HepG2 (cell line): Measurements from ENCODE around the gene RNASE13. TPM values are rescaled to one million over a fixed set of nuclear protein-coding genes. Genes with fewer than 3 reads are reported as not detected.

Experiments
- ATAC-seq: fragments of 200-7000 bp; cut with Tn5 transposase; 3 replicates; pipeline ENCODE4 v1.9.1; 2020; ENCODE audit warnings: mild to moderate bottlenecking, moderate library complexity
- BruUV-seq: library from RNA; stranded (reverse); fragments of 400-500 nt; replicated peaks from 2 replicates; lab custom pipeline; 2021; lab: Mats Ljungman, UMichigan
- CTCF ChIA-PET: fragments of 300-600 bp; formaldehyde crosslinking; extraction: SDS; loops from one replicate; lab custom pipeline; 2021; ENCODE audit warnings: low total read pairs, inconsistent platforms, low intra/inter-chr PET ratio; lab: Yijun Ruan, JAX
- POLR2A ChIA-PET: fragments of 350-600 bp; sonication (Branson Sonifier 250); formaldehyde crosslinking; loops from one replicate; lab custom pipeline; 2020; ENCODE audit warnings: antibody characterized with exemption, inconsistent platforms; lab: Yijun Ruan, JAX
- DNase-seq: peaks from one replicate; pipeline ENCODE4 v3.0.0-alpha.2; 2015; ENCODE audit warnings: low spot score
- FAIRE-seq: peaks from 3 replicates; lab custom pipeline; 2011; peaks lifted over from hg19 to GRCh38; lab: Jason Lieb, UNC
- H2AFZ ChIP-seq: one replicate; pipeline ENCODE4 v1.6.1; 2011; ENCODE audit warnings: low read length, inconsistent platforms
- H3K27ac ChIP-seq: fragments of 300-600 bp; 3 replicates; pipeline ENCODE4 v1.8.0; 2011; ENCODE audit warnings: mixed run types, mild to moderate bottlenecking, mixed read lengths, low read length, inconsistent platforms; ENCODE audit not compliant: insufficient read depth; ENCODE audit errors: extremely low read length
- H3K27me3 ChIP-seq, 2 experiments: fragments of 200-600 bp in 1 of 2; 2 replicates in 1 of 2; 3 replicates in 1 of 2; pipeline versions ENCODE4 v1.6.0 to v1.8.0; 2011; ENCODE audit warnings: low read length in 2 of 2, mild to moderate bottlenecking in 2 of 2, moderate library complexity in 2 of 2, inconsistent platforms in 1 of 2; ENCODE audit not compliant: insufficient read depth in 2 of 2, control insufficient read depth in 1 of 2
- H3K36me3 ChIP-seq, 2 experiments: fragments of 200-600 bp in 1 of 2; replicated peaks in 1 of 2; 2 replicates in 1 of 2; 3 replicates in 1 of 2; pipeline versions ENCODE4 v1.5.1 to v1.8.0; 2011; ENCODE audit warnings: low read length in 2 of 2, inconsistent platforms in 1 of 2; ENCODE audit not compliant: insufficient read depth in 2 of 2, control insufficient read depth in 1 of 2
- H3K4me1 ChIP-seq: 2 replicates; pipeline ENCODE4 v1.5.1; 2012; ENCODE audit warnings: low read length, inconsistent platforms; ENCODE audit not compliant: insufficient read depth
- H3K4me2 ChIP-seq: 2 replicates; pipeline ENCODE4 v1.6.0; 2011; ENCODE audit warnings: low read depth, low read length, inconsistent platforms
- H3K4me3 ChIP-seq, 3 experiments: fragments of 200-600 bp in 1 of 3; sonication (generic), shearing (Covaris generic) in 1 of 3; replicated peaks in 1 of 3; 2 replicates each; pipeline ENCODE4 v1.5.1; 2011 to 2016; ENCODE audit warnings: low read length in 3 of 3, inconsistent platforms in 2 of 3, low read depth in 2 of 3, mild to moderate bottlenecking in 2 of 3, control low read depth in 1 of 3, mixed read lengths in 1 of 3; ENCODE audit not compliant: insufficient read depth in 1 of 3
- H3K79me2 ChIP-seq: one replicate; pipeline ENCODE4 v1.6.1; 2011; ENCODE audit warnings: low read length, inconsistent platforms; ENCODE audit not compliant: insufficient read depth
- H3K9ac ChIP-seq: 2 replicates; pipeline ENCODE4 v1.6.0; 2011; ENCODE audit warnings: mild to moderate bottlenecking, low read depth, low read length, inconsistent platforms; ENCODE audit not compliant: insufficient read depth
- H3K9me3 ChIP-seq: 2 replicates; pipeline ENCODE4 v1.5.1; 2012; ENCODE audit warnings: mild to moderate bottlenecking, low read length
- H4K20me1 ChIP-seq: 2 replicates; pipeline ENCODE4 v1.6.0; 2011; ENCODE audit warnings: inconsistent platforms, mild to moderate bottlenecking, low read length, moderate library complexity; ENCODE audit not compliant: insufficient read depth
- EP300 ChIP-seq, 3 experiments: sonication (generic) in 1 of 3; formaldehyde crosslinking in 1 of 3; IDR thresholded peaks; 2 replicates each; pipeline versions ENCODE4 v1.5.1 to v1.6.1; 2011 to 2020; ENCODE audit warnings: low read depth in 2 of 3, low read length in 2 of 3, borderline replicate concordance in 1 of 3, improper control_type of control experiment in 1 of 3, mild to moderate bottlenecking in 1 of 3, missing genetic modification reagents in 1 of 3, moderate library complexity in 1 of 3
- HHEX ChIP-seq: IDR thresholded peaks from 2 replicates; pipeline ENCODE4 v1.6.1; 2016; ENCODE audit warnings: control low read depth
- MBD4 ChIP-seq: IDR thresholded peaks from 2 replicates; pipeline ENCODE4 v1.6.1; 2012; ENCODE audit warnings: low read length, inconsistent platforms, borderline replicate concordance
- NCOA5 ChIP-seq: sonication (generic); formaldehyde crosslinking; IDR thresholded peaks from 2 replicates; pipeline ENCODE4 v1.4.0; 2020; ENCODE audit warnings: missing genetic modification reagents
- SAP130 ChIP-seq: IDR thresholded peaks from 2 replicates; pipeline ENCODE4 v1.6.1; 2016; ENCODE audit warnings: low read depth
- ZNF24 ChIP-seq: fragments of 450-650 bp; IDR thresholded peaks from 2 replicates; pipeline ENCODE4 v1.6.1; 2017; ENCODE audit warnings: antibody characterized with exemption, mild to moderate bottlenecking
- ZNF317 ChIP-seq: sonication (generic); formaldehyde crosslinking; IDR thresholded peaks from 2 replicates; pipeline ENCODE4 v1.5.0; 2020; ENCODE audit warnings: mild to moderate bottlenecking, missing genetic modification reagents
- ZNF616 ChIP-seq: sonication (generic); formaldehyde crosslinking; IDR thresholded peaks from 2 replicates; pipeline ENCODE4 v1.5.0; 2020; ENCODE audit warnings: low read depth, mild to moderate bottlenecking, missing genetic modification reagents
- WGBS: methylation state at CpG from one replicate; pipeline ENCODE4 v1.1.6; 2017; ENCODE audit warnings: low lambda C conversion rate; 5-methylcytosine and 5-hydroxymethylcytosine counted together
- in situ Hi-C: cut with HindIII; loops from 2 replicates; pipeline ENCODE4 v1.10.0; 2017; ENCODE audit warnings: low pct_unique_long_range_greater_than_20kb; ENCODE audit not compliant: extremely low pct_ligation_motif_present
- intact Hi-C: fragments of 100-400 bp; cut with micrococcal nuclease; formaldehyde crosslinking; loops from one replicate; pipeline ENCODE4 v1.10.0; 2022; ENCODE audit not compliant: unreplicated experiment
- polyA plus RNA-seq, 8 experiments: library from polyadenylated mRNA; depleted of rRNA in 3 of 8; stranded (reverse) in 7 of 8; unstranded in 1 of 8; fragments of >200 nt; fragmentation: Illumina TruSeq in 4 of 8; extraction: Trizol in 4 of 8; gene quantifications; 2 replicates each; pipeline versions ENCODE4 v1.2.1 to v1.2.3, GENCODE V29; 2011 to 2016; ENCODE audit warnings: low read depth in 4 of 8, missing spikeins in 1 of 8, mixed read lengths in 1 of 8; ENCODE audit not compliant: insufficient read depth in 1 of 8
- total RNA-seq, 5 experiments: library from RNA; depleted of rRNA; stranded (reverse); fragments of >200 nt; fragmentation: Illumina TruSeq; extraction: Trizol; gene quantifications; 2 replicates each; pipeline ENCODE4 v1.2.3, GENCODE V29; 2016; ENCODE audit warnings: low read depth in 1 of 5
- TF ChIP-seq, protein P1 (sequence below): sonication (generic); formaldehyde crosslinking; IDR thresholded peaks from 2 replicates; pipeline ENCODE4 v1.5.0; 2020; ENCODE audit warnings: mild to moderate bottlenecking, missing genetic modification reagents
- TF ChIP-seq, protein P2 (sequence below): sonication (generic); formaldehyde crosslinking; IDR thresholded peaks from 2 replicates; pipeline ENCODE4 v1.8.0; 2022; ENCODE audit warnings: mild to moderate bottlenecking, missing genetic modification reagents, moderate library complexity
- TF ChIP-seq, protein P3 (sequence below): sonication (generic); formaldehyde crosslinking; IDR thresholded peaks from 2 replicates; pipeline ENCODE4 v1.4.0; 2020; ENCODE audit warnings: mild to moderate bottlenecking, missing genetic modification reagents
- TF ChIP-seq, protein P4 (sequence below): sonication (generic); formaldehyde crosslinking; IDR thresholded peaks from 2 replicates; pipeline ENCODE4 v1.4.0; 2020; ENCODE audit warnings: missing genetic modification reagents

Gene RNASE13
- total and polyA plus RNA-seq, 2 of the 13 experiments (the other 11 are each of a cell fraction or from before 2014, with no cell fraction given) = 1.0 TPM; not detected in 1

DNA sequence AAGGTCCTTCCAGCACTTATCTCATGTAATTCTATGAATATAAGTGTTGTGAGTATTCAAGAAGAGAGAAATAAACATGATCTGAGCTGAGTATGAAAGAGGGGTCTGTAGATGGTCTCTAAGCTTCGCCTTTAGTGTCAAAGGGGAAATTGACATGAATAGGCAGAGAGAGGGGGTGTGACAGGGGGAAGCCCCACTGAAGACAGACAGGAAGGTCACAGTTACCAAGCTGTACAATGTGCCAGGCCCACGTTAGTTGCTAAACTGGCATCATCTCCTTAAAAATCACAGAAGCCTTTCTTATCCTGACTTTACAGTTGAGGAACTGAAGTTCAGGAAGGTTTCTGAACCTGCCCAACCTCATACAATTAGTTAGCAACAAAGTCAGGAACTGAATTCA, 43.1 kb upstream of the RNASE13 start:
- in situ Hi-C loops = no loop called here
- FAIRE-seq = no peak
- ATAC-seq = no peak

More for the DNA sequence above, 43.1 kb upstream of the RNASE13 start:
- H3K4me3 ChIP-seq = no peak overlapping the region
- H3K4me2 ChIP-seq = no peak overlapping the region
- ChIA-PET CTCF (no interaction called here), POLR2A (interaction anchor here (0.6 to 1.6 kb wide), 3 partner anchors 9 to 17 kb away, joined by 3 to 4 read pairs (median 3); no protein-coding TSS in a partner anchor)
- H2AFZ ChIP-seq = no peak overlapping the region
- no peak overlapping the region for H3K27ac ChIP-seq
- H3K4me1 ChIP-seq = peaks cover 7% of the 10 kb centered on the region; the same call in 1 of the 2 replicates
- no peaks in the 10 kb centered on the region for H4K20me1 ChIP-seq
- H3K79me2 ChIP-seq = no peaks in the 10 kb centered on the region
- no peak for DNase-seq
- H3K9ac ChIP-seq = no peak overlapping the region
- H3K9me3 ChIP-seq = no peaks in the 10 kb centered on the region
- peaks cover 48 to 75% of the 10 kb centered on the region in 2 experiments for H3K36me3 ChIP-seq
- WGBS = 67% methylated on average over 2 of the region's 2 CpGs
- TF ChIP-seq SAP130 (CRISPR knock-in tag) (no peak), NCOA5 (CRISPR knock-in tag) (no peak), EP300 (IDR thresholded peaks at IDR 0.05; ENCODE audit: low read depth in 2 of 2, low read length in 2 of 2) (no peak), EP300 (CRISPR knock-in tag; IDR thresholded peaks at IDR 0.05; ENCODE audit: borderline replicate concordance) (no peak), ZNF616 (no peak), HHEX (no peak), ZNF317 (CRISPR knock-in tag) (no peak), MBD4 (no peak), ZNF24 (no peak)
- TF ChIP-seq, protein P1, sequence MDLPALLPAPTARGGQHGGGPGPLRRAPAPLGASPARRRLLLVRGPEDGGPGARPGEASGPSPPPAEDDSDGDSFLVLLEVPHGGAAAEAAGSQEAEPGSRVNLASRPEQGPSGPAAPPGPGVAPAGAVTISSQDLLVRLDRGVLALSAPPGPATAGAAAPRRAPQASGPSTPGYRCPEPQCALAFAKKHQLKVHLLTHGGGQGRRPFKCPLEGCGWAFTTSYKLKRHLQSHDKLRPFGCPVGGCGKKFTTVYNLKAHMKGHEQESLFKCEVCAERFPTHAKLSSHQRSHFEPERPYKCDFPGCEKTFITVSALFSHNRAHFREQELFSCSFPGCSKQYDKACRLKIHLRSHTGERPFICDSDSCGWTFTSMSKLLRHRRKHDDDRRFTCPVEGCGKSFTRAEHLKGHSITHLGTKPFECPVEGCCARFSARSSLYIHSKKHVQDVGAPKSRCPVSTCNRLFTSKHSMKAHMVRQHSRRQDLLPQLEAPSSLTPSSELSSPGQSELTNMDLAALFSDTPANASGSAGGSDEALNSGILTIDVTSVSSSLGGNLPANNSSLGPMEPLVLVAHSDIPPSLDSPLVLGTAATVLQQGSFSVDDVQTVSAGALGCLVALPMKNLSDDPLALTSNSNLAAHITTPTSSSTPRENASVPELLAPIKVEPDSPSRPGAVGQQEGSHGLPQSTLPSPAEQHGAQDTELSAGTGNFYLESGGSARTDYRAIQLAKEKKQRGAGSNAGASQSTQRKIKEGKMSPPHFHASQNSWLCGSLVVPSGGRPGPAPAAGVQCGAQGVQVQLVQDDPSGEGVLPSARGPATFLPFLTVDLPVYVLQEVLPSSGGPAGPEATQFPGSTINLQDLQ = no peak
- TF ChIP-seq, protein P2, sequence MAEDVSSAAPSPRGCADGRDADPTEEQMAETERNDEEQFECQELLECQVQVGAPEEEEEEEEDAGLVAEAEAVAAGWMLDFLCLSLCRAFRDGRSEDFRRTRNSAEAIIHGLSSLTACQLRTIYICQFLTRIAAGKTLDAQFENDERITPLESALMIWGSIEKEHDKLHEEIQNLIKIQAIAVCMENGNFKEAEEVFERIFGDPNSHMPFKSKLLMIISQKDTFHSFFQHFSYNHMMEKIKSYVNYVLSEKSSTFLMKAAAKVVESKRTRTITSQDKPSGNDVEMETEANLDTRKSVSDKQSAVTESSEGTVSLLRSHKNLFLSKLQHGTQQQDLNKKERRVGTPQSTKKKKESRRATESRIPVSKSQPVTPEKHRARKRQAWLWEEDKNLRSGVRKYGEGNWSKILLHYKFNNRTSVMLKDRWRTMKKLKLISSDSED = no peak
- TF ChIP-seq, protein P3, sequence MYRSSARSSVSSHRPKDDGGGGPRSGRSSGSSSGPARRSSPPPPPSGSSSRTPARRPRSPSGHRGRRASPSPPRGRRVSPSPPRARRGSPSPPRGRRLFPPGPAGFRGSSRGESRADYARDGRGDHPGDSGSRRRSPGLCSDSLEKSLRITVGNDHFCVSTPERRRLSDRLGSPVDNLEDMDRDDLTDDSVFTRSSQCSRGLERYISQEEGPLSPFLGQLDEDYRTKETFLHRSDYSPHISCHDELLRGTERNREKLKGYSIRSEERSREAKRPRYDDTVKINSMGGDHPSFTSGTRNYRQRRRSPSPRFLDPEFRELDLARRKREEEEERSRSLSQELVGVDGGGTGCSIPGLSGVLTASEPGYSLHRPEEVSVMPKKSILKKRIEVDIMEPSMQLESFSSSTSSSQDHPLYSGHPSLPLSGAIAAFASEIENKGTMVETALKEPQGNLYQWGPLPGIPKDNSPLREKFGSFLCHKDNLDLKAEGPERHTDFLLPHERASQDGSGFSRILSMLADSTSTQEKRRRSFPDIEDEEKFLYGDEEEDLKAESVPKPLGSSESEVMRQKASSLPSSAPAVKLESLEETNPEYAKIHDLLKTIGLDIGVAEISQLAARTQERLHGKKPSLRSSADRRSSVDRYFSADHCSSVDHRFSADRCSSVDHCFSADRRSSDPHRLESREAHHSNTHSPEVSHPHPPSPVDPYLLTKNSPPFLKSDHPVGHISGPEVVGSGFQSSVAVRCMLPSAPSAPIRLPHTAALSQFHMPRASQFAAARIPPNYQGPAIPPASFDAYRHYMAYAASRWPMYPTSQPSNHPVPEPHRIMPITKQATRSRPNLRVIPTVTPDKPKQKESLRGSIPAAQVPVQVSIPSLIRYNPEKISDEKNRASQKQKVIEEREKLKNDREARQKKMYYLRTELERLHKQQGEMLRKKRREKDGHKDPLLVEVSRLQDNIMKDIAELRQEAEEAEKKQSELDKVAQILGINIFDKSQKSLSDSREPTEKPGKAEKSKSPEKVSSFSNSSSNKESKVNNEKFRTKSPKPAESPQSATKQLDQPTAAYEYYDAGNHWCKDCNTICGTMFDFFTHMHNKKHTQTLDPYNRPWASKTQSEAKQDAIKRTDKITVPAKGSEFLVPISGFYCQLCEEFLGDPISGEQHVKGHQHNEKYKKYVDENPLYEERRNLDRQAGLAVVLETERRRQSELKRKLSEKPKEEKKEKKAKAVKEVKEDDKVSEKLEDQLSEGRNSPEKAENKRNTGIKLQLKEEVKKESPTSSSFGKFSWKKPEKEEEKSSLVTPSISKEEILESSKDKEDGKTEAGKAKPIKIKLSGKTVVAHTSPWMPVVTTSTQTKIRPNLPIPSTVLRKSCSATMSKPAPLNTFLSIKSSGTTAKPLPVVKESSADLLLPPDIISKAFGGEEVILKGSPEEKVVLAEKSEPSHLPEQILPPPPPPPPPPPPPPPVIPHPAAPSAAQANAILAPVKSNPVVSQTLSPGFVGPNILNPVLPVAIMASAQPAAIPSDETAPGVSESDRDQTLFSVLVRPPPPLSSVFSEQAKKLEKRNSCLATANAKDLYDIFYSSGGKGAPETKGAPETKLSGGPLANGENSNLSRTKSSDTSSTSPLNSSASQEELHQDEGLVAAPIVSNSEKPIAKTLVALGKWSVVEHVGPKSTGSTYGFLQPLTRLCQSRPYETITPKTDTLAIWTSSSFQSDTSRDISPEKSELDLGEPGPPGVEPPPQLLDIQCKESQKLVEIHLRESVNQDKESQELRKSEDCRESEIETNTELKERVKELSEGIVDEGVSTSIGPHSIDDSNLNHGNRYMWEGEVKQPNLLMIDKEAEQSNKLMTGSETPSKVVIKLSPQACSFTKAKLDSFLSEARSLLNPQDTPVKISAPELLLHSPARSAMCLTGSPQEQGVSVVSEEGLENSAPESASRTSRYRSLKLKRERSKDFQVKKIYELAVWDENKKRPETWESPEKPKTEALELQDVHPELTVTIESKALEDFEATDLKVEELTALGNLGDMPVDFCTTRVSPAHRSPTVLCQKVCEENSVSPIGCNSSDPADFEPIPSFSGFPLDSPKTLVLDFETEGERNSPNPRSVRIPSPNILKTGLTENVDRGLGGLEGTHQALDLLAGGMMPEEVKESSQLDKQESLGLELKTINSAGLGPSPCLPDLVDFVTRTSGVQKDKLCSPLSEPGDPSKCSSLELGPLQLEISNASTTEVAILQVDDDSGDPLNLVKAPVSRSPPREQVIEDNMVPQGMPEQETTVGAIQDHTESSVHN (CRISPR knock-in tag) = no peak
- TF ChIP-seq, protein P4, sequence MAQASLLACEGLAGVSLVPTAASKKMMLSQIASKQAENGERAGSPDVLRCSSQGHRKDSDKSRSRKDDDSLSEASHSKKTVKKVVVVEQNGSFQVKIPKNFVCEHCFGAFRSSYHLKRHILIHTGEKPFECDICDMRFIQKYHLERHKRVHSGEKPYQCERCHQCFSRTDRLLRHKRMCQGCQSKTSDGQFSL (CRISPR knock-in tag) = no peak
- no TSS peak for BruUV-seq
- intact Hi-C loops = no loop called here
- no peaks in the 10 kb centered on the region for H3K27me3 ChIP-seq
